IPS-15b (cell line): ENCODE data around the gene HYAL3.
A peak's percentile ranks its signal among the peaks of the same experiment; 100 is the strongest.

Experiments used
- H3K27me3 ChIP-seq: one replicate; pipeline ENCODE4 v1.6.1; 2013; ENCODE audit warnings: low read length; ENCODE audit not compliant: control insufficient read depth, insufficient read depth
- H3K36me3 ChIP-seq: one replicate; pipeline ENCODE4 v1.6.1; 2013; ENCODE audit warnings: low read length; ENCODE audit not compliant: control insufficient read depth, insufficient read depth
- H3K4me1 ChIP-seq: one replicate; pipeline ENCODE4 v1.6.1; 2013; ENCODE audit warnings: mild to moderate bottlenecking, low read length; ENCODE audit not compliant: control insufficient read depth, insufficient read depth
- H3K4me3 ChIP-seq: one replicate; pipeline ENCODE4 v1.5.1; 2013; ENCODE audit warnings: low read depth, low read length
- H3K9ac ChIP-seq: one replicate; pipeline ENCODE4 v1.6.1; 2013; ENCODE audit warnings: low read depth, mild to moderate bottlenecking, low read length
- H3K9me3 ChIP-seq: one replicate; pipeline ENCODE4 v1.6.1; 2013; ENCODE audit warnings: mild to moderate bottlenecking, low read length; ENCODE audit not compliant: control insufficient read depth, insufficient read depth

The HYAL3 gene

DNA sequence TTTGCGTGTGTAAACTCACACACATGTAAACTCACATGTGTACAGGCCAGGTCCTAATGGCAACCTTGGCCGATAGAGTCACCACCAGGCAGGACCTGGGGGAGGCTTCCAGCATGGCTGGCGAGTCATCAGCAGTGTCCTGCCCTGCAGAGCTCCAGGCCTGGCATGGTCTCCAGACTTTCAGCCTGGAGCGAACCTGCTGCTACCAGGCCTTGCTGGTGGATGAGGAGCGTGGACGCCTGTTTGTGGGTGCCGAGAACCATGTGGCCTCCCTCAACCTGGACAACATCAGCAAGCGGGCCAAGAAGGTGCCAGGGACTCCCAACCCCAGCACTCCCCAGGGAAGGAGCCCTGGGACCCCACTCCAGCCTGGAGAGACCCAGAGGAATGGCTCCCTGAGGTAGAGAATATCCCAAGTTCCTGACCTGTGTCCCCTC is 29.2 kb downstream of the HYAL3 start:
- Histone ChIP-seq H3K36me3 (peaks cover 4% of the 10 kb centered on the region), H3K4me1 (peaks cover 21% of the 10 kb centered on the region), H3K27me3 (peaks cover 21% of the 10 kb centered on the region), H3K9ac (peak overlapping the region; percentile 16), H3K4me3 (no peak overlapping the region), H3K9me3 (no peaks in the 10 kb centered on the region)

GRCh38 chr3:50269460-50269859 is 29.7 kb downstream of the HYAL3 start:
- Histone ChIP-seq H3K4me3 (no peak overlapping the region), H3K4me1 (peaks cover 21% of the 10 kb centered on the region), H3K9me3 (no peaks in the 10 kb centered on the region), H3K27me3 (peaks cover 15% of the 10 kb centered on the region), H3K36me3 (peaks cover 4% of the 10 kb centered on the region), H3K9ac (peak overlapping the region; percentile 16)

DNA sequence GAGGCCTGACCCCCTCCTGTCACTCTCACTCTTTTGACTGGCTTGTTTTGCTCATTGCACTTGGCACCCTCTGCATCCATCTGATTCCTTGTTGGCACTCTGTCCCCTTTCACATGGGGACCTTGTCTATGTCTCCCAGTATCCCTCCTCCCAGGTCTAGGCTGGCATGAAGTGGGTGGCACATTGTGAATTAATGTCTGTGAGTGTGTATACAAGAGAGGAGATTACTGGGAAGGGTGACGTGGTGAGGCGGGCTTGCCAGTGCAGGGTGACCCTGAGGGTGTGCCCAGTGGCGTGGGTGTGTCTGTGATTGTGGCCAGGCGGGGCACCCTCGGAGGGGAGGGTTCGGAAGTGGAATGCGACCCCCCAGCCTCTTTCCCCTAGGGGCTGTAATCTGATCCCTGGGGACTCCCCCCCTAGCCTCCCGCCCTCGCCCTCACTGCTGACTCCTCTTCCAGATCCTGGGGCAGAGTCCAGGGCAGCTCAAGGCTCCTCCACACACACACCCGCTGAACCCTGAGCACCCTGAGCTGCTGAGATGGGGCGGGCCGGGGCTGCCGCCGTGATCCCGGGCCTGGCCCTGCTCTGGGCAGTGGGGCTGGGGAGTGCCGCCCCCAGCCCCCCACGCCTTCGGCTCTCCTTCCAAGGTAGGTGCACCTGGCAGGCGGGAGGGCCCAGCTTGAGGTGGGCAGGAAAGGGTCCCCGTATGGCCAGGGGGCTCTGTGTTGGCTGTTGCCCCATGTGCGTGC is 30.3 kb downstream of the HYAL3 start, which contains the start of gene SEMA3B:
SEMA3B (plus strand) TSS at position 445 of the 749 bp plus-strand sequence; CDS start at position 539, 94 bp downstream.
- H3K9ac ChIP-seq: peak within 1 kb of the TSS; percentile 16

GRCh38 chr3:50268276-50268675 is 30.9 kb downstream of the HYAL3 start:
- Histone ChIP-seq H3K9me3 (no peaks in the 10 kb centered on the region), H3K4me3 (no peak overlapping the region), H3K9ac (no peak overlapping the region), H3K27me3 (peaks cover 4% of the 10 kb centered on the region), H3K4me1 (peaks cover 26% of the 10 kb centered on the region), H3K36me3 (peaks cover 4% of the 10 kb centered on the region)

More for the DNA sequence above, 30.3 kb downstream of the HYAL3 start, which contains the start of gene SEMA3B:
- Histone ChIP-seq H3K36me3 (peaks cover 4% of the 10 kb centered on the region), H3K27me3 (peaks cover 10% of the 10 kb centered on the region), H3K4me1 (peaks cover 22% of the 10 kb centered on the region), H3K9me3 (no peaks in the 10 kb centered on the region), H3K4me3 (peak within 1 kb of the TSS; percentile 18)

GRCh38 chr3:50267280-50267913 is 31.8 kb downstream of the HYAL3 start:
- Histone ChIP-seq H3K9me3 (no peaks in the 10 kb centered on the region), H3K27me3 (no peaks in the 10 kb centered on the region), H3K4me1 (peaks cover 26% of the 10 kb centered on the region), H3K4me3 (peak overlapping the region; percentile 18), H3K9ac (peak overlapping the region; percentile 12), H3K36me3 (peaks cover 4% of the 10 kb centered on the region)

- Histone ChIP-seq H3K9me3 (no peaks in the 10 kb centered on the region), H3K4me3 (peak overlapping the region; percentile 8), H3K4me1 (peaks cover 26% of the 10 kb centered on the region), H3K27me3 (no peaks in the 10 kb centered on the region), H3K9ac (peak overlapping the region; percentile 12), H3K36me3 (peaks cover 4% of the 10 kb centered on the region)
Measured at GRCh38 chr3:50266836-50267235, 32.4 kb downstream of the HYAL3 start.

GRCh38 chr3:50266017-50266416 is 33.2 kb downstream of the HYAL3 start:
- H3K4me3 ChIP-seq: no peak overlapping the region
- H3K9me3 ChIP-seq: no peaks in the 10 kb centered on the region
- H3K36me3 ChIP-seq: peaks cover 4% of the 10 kb centered on the region
- H3K4me1 ChIP-seq: peaks cover 26% of the 10 kb centered on the region
- H3K27me3 ChIP-seq: no peaks in the 10 kb centered on the region
- H3K9ac ChIP-seq: no peak overlapping the region

DNA sequence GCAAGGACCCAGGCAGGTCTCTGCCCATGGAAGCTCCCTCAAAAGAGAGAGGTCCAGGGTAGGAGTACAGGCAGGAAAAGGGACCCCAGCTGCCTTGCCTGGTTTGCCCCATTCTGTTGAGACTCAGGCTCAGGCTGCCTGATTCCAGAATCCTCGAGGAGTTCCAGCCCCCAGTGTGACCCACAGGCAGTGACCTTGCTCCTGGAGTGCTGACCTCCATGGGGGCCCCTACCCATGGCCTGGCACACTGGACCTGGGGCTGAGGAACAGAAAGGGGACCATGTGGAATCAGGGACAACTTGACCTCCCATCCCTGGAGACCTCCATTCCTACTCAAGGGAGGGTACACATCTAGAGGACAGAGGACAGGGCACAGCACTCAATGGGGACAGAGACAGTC is 33.6 kb downstream of the HYAL3 start:
- Histone ChIP-seq H3K9ac (no peak overlapping the region), H3K4me3 (no peak overlapping the region), H3K4me1 (peaks cover 26% of the 10 kb centered on the region), H3K36me3 (no peaks in the 10 kb centered on the region), H3K9me3 (no peaks in the 10 kb centered on the region), H3K27me3 (no peaks in the 10 kb centered on the region)

DNA sequence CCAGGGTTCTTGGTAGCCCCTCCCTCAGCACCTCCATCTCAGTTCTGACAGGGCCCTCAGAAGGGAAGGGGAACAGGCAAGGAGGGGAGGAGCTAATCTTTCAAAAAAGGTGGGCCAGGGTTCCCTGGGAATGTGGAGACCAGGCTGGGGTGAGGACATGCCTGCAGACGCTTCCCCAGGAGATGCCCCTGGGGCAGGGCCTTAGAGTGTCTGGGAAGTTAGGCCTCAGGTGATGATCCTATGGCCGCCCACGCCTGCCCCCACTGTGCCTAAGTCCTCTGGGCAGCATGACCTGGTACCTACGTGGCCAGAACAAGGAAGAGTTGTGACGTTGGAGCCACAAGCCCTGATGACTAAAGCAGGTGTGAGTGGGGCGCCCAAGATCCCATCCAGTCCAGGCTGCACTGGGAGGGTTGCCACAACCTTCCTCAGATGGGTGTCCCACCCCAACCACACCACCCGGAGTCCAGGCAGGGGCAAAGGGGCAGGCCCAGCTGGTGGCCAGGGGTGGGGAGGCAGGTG is 34.2 kb downstream of the HYAL3 start:
- Histone ChIP-seq H3K36me3 (no peaks in the 10 kb centered on the region), H3K4me1 (peaks cover 26% of the 10 kb centered on the region), H3K27me3 (no peaks in the 10 kb centered on the region), H3K9ac (peak overlapping the region; percentile 47), H3K4me3 (peak overlapping the region; percentile 22), H3K9me3 (no peaks in the 10 kb centered on the region)

- Histone ChIP-seq H3K4me3 (peak overlapping the region; percentile 22), H3K9ac (peak overlapping the region; percentile 81), H3K4me1 (peaks cover 24% of the 10 kb centered on the region), H3K9me3 (no peaks in the 10 kb centered on the region), H3K27me3 (no peaks in the 10 kb centered on the region), H3K36me3 (no peaks in the 10 kb centered on the region)
Measured at GRCh38 chr3:50264383-50264963, 34.7 kb downstream of the HYAL3 start.

GRCh38 chr3:50263478-50264382 is 35.5 kb downstream of the HYAL3 start:
- H3K9ac ChIP-seq: peak overlapping the region; percentile 81

More at GRCh38 chr3:50263478-50264382, 35.5 kb downstream of the HYAL3 start:
- Histone ChIP-seq H3K36me3 (no peaks in the 10 kb centered on the region), H3K4me3 (peak overlapping the region; percentile 22), H3K9me3 (no peaks in the 10 kb centered on the region), H3K4me1 (peaks cover 20% of the 10 kb centered on the region), H3K27me3 (no peaks in the 10 kb centered on the region)
